Stimulated activated CD8-positive, alpha-beta memory T cell treated with anti-CD3 and anti-CD28 coated beads, Interleukin-7, amount 100 ng/mL, for 48 hours (primary cell): ENCODE measurements around the gene SIGLEC12.
"Not testable (repeated sequence)": the region's sequence is repeated elsewhere in the genome, so short reads cannot be mapped to it uniquely, and the experiment has no call there.

Experiments used
- DNase-seq, 2 donors: peaks; one replicate each; pipeline ENCODE4 v3.0.0-alpha.2; 2020; ENCODE audit warnings: low read depth in 1 of 2; ENCODE audit errors: extremely low read depth in 1 of 2

The SIGLEC12 gene

GRCh38 chr19:51460164-51460992 is 41.2 kb downstream of the SIGLEC12 start:
- DNase-seq = no peak

GRCh38 chr19:51458899-51459505 is 42.6 kb downstream of the SIGLEC12 start:
- no peak for DNase-seq

GRCh38 chr19:51458051-51458645 is 43.5 kb downstream of the SIGLEC12 start, which contains the start of gene SIGLEC8:
Gene SIGLEC8, minus strand, starts transcription at chr19:51458454. Its CDS starts 67 bp downstream, at chr19:51458387.
- DNase-seq = no peak

- no peak for DNase-seq
These were observed 44.1 kb downstream of the SIGLEC12 start for GRCh38 chr19:51457351-51458013.

- DNase-seq = no peak
These were observed 44.9 kb downstream of the SIGLEC12 start for GRCh38 chr19:51456541-51457290.

GRCh38 chr19:51450730-51451307 is 50.8 kb downstream of the SIGLEC12 start:
- DNase-seq = peak in 1 of 2 donors; percentile 58

DNA sequence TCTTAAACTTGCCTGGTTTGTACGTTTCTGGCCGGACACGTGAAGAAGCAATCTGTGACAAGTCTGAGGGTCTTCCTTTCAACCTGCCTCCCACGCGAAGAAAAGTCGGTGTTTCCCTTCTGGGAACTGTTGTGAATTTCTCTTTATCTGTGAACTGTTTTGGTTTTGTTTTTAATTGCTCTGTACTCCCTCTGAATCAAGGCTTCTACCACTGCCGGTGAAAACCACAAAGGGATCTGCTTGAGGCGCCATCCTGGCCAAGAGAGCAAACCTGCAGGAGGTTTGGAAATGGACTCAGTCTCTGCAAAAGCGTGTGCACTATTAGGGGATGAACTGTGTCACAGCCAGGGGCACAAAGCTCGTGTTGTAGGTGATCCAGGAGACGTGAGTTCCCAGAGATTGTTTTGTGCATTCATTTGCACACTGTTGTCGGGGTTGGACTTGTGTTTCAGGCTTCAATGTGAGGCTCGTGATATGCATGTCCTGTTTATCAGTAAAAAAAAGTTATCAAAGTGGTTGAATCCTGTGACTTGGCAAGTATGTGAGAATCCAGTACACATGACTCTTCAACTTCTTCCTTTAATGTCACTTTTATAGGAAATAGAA is 53.1 kb downstream of the SIGLEC12 start:
- DNase-seq = peak; percentile 38 to 76

GRCh38 chr19:51448011-51448410 is 53.6 kb downstream of the SIGLEC12 start:
- DNase-seq = no peak

DNA sequence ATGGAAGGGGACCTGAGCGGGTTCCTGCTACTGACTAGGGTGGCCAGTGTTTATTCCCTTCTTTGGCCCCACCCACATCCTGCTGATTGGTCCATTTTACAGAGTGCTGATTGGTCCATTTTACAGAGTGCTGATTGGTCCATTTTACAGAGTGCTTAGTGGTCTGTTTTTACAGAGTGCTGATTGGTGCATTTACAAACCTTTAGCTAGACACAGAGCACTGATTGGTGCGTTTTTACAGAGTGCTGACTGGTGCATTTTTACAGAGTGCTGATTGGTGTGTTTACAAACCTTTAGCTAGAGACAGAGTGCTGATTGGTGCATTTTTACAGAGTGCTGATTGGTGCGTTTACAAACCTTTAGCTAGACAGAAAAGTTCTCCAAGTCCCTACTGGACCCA is 54.1 kb downstream of the SIGLEC12 start:
- DNase-seq = not testable (repeated sequence)

- peak; percentile 81 to 94 for DNase-seq
These were observed 59.9 kb downstream of the SIGLEC12 start for GRCh38 chr19:51441410-51442390.
